ENCODE measurements around the gene ACP6.

ACP6 gene

DNA sequence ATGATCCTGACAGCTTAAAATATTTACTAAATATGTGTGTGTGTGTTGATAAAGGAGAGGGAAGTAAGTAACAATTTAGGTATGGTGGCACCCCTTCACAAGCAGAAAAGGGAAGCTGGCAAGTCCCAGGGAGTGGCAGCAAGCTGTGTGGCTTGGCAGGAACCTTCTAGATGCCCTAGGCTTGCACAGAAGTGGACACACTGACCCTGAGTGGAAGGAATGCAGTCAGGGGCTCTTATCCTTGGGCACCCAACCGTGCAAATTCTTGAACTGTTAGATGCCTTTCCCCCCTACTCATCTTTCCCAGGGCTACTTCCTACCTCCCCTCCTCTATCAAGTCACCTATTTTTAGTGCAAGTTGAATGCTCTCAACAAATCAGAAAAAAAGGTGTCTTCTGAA, 18.9 kb downstream of the ACP6 start:
- DNase-seq (ENCODE audit: low read depth) = no peak

DNA sequence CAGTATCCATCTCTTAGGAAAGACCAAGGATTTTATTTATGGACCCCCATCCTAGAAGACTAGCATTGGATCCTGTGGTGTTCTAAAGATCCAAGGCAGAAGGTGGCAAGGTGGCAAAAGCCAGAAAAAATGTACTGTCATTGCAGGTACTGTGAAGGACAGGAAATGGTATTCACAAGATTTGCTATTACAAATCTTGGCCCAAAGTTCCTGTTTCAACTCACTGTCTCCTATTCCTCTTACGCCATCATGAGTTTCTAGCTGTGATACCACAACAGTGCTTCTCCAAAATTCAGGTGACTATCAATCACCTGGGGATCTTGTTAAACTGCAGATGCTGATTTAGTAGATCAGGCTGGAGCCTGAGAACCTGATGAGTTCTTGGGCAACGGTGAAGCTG, 21.4 kb downstream of the ACP6 start:
- DNase-seq (ENCODE audit: low read depth) = no peak

DNA sequence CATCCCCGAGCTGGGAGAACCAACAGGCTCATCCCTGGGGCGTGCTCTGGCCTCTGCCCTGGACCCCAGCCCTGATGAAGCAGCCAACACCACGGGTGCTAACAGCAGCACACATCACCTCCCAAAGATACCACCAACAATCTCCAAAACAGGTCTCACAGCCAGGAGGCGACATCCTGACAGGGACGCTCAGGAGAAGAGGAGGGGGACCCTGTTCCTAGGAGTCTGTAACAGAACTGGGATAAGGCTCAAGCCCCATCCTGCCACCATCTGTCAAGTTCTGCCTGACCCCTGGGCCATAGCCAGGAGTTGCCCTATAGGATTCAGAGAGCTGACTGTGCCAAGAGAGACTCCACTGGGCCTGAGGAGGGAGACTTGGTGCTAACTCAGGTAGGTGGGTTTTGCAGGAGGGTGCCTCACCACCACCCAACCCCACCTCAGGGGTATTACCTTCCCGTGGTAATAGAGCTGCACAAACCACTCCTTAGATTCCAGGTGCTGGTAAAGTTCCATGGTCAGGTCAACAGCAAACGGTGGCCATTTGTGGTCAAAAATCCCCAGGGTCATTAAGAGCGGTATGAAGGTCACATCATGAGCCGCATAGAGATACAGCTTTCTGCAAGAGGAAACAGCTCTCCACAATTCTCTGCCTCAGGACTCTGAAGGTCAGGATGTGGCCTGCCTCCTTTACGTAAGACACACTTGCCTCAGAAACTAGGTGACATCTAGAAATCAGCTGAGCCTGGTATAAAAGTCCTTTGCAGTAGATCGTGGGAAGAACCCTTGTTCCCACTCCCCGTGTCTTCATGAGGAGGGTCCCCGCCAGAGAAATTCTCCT, 22.3 kb downstream of the ACP6 start:
- peak; percentile 3 for DNase-seq (ENCODE audit: low read depth)

DNA sequence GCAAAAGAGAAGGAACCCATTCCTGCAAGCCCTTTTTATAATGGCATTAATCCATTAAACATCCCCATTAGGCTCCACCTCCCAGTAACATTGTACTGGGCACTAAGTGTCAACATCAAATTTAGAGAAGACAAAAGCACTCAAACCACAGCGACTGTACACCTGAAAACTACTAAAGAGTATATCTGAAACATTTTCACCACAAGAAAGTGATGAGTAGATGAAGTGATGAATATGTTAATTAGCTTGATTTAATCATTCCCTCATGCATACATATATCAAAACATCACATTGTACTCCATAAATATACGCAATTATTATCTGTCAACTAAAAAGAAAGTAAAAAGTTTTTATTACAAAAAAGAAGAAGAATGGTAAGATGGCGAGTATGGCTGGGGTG, 26.4 kb downstream of the ACP6 start:
- no peak for DNase-seq (ENCODE audit: low read depth)

DNA sequence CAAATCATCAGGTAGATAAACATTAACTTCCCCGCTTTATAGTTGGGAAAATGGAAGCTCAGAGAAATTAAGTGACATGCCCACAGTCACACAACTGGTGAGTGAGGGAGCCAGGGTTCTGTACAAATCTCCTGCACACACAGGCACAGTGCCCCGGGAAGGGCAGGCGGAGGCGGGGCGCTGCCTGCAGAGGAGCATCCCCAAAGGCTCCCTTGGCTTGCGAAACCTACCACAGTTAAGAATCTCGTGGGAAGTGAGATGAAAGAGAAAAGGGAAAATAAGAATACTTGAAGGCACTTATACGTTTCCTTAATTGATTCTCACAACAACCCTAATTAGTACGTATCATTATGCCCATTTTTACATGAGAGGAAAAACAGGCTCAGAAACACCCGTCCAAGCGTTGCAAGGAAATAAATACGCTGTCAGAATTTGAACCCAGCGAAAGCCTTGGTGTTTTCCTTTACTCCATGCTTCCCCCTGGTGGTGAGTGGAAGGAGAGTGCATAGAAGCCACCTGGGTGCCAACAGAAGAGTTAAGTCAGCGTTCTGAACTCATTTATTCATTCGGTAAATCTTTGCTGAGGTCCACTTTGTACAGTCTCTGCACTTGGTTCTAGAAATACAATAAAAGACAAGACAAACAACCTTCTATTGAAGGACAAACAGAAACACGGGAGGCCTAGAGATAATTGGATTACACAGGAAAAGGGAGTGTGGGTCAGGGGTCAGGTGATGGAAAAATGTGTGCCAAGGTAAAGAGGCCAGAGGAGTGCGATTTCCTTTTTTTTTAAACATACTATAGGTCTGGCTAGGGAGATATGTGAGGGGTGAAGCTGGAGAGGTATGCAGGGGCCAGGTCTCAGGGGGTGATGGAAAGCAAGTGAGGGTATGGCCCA, 28.4 kb downstream of the ACP6 start:
- DNase-seq (ENCODE audit: low read depth) = peak; percentile 31

DNA sequence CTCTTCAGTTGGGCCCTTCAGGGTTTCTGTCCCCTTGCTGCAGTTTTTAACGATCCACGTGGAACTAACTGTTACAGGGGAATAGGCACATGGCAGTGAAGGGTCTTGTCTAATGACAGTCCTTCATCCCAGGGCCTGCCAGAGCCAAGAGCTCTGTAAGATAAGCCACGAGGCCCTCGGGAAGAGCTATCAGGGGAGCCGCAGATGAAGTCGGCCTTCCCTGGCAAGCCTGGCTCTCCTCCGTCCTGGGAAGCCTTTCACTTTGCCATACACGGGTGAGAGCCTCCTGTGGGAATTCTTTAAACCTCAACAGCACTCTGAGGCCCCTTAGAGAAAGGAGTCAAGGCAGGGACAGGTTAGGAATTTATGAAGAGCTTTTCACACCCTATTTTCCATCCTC, 29.0 kb downstream of the ACP6 start:
- no peak for DNase-seq (ENCODE audit: low read depth)

DNA sequence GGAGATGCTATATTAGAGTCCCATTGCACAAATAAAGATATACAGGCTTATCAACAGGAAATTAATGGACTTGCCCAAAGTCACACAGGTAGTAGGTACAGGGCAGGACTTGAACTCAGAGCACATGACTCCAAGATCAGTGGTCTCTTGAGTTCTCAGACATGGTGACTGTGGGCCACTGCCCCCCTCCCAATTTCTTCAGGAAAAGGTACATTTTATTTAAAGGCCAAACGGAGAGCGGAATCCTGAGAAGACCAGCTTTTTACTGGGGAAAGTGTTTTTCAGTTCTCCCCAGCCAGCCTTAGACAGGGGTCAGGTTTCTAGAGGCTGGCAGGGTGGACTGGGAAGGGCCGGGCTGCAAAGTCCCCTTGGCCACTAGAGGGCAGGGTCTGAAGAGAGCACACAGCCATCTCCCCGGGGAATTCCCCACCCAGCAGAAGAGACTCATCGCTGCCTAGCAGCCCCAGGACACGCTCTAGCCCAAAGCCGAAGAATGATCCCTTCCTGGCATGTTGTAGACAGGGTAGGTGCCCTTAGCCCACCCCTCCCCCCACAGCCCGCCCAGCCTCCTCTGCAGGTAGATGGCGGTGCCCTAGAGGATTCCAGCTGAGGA, 29.7 kb downstream of the ACP6 start:
- DNase-seq (ENCODE audit: low read depth) = peak; percentile 56

DNA sequence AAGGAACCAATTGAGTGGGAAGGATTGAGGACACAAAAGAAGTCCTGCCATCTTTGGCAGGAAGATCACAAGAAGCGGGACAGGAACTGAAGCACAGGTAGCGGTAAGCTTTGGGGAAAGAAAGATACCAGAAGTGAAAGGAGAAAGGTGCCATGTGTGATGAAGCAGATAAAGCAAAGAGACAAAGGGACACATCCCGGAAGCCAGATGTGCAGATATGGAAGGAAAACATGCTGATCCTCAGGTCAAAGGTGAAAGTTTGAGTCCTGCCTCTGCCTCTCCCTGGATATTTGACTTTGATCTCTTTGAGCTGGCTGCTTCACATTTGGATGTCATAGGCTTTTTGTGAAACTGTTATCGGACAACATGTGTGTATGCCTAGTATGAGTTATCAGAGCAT, 34.0 kb downstream of the ACP6 start:
- no peak for DNase-seq (ENCODE audit: low read depth)

DNA sequence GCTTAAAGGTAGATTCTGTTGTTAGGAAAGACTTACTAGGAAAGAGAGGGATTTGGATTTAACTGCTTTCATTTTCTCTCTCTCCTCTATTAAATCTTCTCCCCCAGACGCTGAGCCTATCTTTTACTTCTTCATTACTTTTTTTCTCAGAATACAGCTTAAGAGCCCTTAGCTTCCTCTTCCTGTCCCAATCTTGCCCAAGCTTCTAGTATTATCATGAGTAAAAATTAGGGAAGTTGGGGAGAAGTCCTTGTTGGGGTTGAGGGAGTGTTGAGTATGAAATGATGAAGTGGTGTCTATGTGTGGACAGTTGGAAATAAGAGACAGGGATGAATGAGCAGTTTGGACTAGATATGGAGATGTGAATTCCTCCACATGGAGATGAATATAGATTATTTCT, 35.0 kb downstream of the ACP6 start:
- DNase-seq (ENCODE audit: low read depth) = no peak

DNA sequence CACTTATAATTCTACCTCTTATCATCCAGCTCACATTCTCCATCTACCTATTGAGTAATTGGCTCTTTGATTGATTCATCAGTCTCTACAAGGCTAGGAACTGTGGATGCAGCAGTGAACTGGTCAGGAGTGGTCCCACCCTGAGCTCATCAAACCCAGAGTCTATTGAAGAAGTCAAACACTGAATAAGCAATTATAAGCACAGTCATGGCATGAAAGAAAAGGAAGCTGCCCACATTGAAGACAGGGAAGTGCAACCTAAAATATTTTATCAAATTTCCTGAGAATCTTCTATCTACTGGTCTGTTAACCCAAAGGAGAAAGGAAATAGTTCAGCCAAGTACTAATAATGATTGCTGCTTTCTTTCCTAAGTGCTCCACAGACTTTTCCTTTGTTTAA, 35.7 kb downstream of the ACP6 start:
- no peak for DNase-seq (ENCODE audit: low read depth)

DNA sequence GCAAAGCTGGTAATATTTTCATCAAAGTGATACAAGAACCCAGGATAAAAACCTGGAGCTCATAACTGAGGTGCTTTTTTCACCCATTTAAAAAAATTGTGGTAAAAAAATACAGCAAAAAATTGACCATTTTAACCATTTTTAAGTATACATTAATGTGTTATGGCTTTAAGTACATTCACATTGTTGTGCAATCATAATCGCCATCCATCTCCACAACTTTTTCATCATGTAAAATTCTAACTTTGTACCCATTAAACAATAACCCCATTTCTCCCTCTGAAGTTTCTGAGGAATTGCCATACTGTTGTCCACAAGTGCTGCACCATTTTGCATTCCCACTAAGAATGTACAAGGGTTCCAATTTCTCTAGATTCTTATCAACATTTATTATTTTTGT, 36.6 kb downstream of the ACP6 start:
- no peak for DNase-seq (ENCODE audit: low read depth)

DNA sequence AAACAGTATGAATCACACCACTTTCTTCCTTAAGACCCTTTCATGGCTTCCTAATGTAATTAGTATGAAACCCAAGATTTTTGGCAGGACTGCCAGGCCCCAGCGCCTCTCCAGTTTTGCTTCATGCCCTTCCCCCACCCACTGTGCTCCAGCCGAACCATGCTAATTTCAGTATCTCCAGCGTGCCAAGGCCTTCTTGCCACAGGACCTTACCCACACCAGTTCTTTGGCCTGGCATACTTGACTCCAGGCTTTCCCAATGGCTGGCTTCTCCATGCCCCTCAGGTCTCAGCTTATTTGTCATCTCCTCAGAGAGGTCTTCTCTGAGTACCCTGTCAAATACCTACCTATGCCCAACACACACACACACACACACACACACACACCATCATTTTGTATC, 38.5 kb downstream of the ACP6 start:
- DNase-seq (ENCODE audit: low read depth) = no peak

DNA sequence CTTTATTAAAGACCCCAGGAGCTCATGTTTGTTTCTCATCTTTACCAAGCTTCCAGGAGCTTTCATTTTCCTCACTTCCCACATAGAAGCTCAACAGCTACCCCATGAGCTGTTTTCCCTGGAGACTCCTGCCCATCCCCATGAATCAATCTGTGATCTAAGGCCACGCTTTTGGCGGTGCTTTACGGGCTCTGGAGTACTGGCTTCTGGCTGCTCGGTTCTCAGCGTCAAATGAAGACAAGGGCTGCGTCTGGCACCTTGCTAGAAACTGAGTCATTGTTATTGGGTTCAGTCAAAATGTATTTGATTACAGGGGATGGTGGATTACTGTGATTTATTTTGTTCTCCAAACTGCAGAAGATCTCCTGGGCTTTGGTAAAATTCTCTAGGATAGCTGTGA, 39.9 kb downstream of the ACP6 start:
- DNase-seq (ENCODE audit: low read depth) = no peak

DNA sequence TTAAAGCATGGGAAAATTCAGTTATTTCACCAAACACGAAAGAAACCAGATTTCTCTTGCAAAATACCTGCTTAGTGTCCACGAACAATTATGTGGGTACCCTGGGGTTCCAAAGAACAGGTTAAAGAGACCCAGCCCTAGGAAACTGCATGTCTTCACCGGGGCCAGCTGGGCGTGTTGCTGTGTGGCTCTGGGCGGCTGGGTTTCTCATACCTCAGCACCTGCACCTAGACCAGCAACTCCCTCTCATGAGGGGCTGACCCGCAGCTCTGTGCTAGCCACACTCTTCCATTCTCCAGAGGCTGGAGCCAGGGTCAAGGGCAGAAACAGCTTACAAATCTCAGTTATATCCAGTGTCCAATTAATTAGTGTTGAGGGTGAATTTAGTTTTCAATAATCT, 40.3 kb downstream of the ACP6 start:
- no peak for DNase-seq (ENCODE audit: low read depth)

DNA sequence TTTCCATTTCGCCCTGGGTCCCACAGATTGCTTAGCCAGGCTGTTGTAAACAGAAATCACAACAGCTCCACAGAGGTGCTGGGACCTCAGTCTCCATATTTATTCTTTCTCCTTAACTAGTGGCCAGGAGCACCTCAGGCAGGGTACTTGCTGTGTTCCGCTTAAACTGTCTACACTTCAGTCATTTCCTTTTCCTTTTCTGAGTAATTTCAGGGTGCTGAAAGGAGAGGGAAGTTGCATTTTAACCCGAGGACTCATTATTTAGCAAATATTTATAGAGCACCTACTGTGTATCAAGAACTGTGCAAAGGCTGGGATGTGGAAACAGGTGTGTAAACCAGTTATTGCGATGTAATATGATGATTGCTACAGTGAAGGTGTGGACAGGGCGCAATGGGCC, 41.9 kb downstream of the ACP6 start:
- no peak for DNase-seq (ENCODE audit: low read depth)

DNA sequence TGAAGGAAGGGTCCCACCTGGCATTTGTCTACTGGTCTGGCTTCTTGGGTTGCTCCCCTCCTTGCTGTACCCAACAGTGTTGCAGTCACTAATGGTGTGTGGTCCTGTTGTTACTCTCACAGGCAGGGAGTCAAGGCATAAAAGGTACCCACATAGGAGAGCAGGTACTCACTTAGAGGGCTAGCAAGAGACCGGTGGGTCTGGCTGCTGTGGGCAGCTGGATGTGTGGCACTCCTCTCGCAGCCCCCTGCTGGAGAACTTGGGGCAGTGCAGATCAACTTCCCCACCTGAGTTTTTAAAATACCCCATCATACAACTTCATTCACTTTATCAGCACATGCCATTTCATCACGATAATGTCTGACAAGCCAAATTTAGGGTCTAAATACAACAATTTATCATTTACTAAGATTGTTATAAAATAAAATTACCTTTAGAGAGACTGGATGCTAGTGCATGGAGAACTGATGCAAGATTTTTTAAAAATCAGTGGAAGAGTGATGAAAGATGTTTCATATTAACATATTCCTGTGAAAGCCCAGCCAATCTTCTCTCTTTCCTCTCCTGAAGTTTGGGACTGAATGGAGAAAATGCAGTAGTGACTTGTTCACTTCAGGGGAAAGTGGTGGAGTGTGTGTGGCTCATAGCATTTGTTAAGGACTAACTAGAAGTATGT, 42.8 kb downstream of the ACP6 start:
- peak; percentile 14 for DNase-seq (ENCODE audit: low read depth)

DNA sequence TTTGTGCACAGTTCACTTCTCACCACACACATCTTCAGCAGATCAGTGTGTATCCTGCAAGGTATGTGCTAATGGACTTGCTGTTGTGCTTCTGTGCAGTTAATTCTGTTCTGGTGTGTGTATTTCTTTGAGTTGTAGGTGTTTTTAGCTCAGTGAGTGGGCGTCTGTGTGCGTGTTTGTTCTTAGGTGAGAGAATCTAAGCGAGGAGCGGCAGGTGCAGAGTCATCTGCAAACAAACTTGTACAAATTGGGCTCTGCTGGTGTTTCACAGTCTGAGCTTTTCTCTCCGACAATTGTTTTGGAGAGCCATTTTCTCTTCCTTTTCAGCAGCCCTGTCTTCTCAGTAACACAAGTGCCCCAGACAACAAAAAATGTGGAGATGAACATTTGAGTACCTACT, 43.6 kb downstream of the ACP6 start:
- no peak for DNase-seq (ENCODE audit: low read depth)

DNA sequence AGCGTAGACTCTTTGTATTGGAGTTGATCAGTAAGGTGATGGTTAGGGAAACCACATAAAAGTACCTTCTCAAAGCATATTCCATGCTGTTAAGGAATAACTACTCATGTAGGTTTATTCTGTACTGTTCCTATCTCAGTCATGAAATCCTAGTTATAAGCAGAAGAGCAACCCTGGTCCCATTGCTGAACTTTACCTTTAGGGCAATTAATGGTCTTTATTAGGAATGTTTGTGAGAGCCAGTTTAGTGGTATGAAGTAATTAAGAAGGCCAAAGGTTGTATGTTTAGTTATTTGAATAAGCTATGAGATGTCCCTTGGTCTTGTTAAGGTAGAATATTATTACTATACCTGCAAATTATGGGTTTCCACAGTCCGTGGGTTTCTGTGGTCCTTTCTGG, 44.0 kb downstream of the ACP6 start:
- DNase-seq (ENCODE audit: low read depth) = no peak

DNA sequence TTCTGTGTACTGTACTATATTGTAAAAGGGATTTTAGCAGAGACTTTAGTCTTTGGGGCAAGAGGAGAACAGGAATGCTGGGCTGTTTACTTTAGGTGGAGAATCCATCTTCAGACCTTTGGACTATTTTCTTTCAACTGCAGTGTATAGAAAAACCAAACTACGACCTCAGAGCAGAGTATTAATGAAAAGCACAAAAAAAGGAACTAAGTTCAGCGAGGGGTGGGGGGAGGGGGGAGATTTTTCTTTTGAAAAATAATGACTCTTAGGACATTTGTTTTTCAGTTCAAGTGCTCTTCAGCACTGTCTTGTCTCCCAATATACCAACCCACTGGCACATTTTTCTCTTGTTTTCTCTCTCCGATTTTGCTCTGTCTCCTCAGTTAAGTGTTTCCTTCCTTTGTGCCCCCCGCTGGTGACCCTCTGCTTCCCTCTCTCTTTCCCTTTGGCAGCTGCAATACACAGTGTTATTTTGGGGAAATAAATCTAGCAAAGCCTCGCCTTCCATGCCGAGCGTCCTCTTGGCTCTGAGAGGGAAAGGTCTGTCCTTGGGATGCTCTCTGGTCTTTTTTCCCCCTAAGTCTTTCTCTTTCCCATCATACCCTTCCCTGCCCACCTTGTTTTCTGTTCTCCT, 44.8 kb downstream of the ACP6 start:
- DNase-seq (ENCODE audit: low read depth) = no peak

DNA sequence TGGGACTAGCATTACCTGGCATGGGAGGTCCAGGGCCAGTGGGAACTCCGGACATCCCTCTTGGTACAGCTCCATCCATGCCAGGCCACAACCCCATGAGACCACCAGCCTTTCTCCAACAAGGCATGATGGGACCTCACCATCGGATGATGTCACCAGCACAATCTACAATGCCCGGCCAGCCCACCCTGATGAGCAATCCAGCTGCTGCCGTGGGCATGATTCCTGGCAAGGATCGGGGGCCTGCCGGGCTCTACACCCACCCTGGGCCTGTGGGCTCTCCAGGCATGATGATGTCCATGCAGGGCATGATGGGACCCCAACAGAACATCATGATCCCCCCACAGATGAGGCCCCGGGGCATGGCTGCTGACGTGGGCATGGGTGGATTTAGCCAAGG, 45.8 kb downstream of the ACP6 start:
- DNase-seq (ENCODE audit: low read depth) = no peak

DNA sequence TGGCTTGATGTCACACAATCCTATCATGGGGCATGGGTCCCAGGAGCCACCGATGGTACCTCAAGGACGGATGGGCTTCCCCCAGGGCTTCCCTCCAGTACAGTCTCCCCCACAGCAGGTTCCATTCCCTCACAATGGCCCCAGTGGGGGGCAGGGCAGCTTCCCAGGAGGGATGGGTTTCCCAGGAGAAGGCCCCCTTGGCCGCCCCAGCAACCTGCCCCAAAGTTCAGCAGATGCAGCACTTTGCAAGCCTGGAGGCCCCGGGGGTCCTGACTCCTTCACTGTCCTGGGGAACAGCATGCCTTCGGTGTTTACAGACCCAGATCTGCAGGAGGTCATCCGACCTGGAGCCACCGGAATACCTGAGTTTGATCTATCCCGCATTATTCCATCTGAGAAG, 46.3 kb downstream of the ACP6 start:
- DNase-seq (ENCODE audit: low read depth) = no peak

DNA sequence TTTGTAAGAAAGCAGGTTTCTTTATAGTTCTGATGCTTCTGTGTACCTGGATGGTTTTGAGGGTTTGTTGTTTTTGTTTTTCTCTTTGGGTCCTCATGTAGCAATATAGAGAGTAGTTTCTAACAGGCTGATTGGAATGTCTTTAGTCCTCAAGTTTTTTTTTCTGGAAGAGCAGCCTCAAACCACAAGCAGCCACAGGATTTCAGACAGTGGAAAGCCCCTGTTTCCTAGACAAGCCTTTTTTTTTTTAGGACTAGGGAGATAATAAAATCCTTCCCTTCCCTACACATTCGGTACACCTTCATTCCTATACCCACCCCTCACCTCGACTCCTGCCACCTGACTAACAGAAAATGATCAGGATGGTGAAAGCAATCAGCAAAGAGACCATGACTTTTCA, 47.6 kb downstream of the ACP6 start:
- DNase-seq (ENCODE audit: low read depth) = no peak

Measured in stimulated activated CD8-positive, alpha-beta memory T cell treated with anti-CD3 and anti-CD28 coated beads, Interleukin-15, amount 100 ng/mL, for 1 hour (primary cell).